Measurements from ENCODE around the gene TFDP1. TPM values are rescaled to one million over a fixed set of nuclear protein-coding genes. Genes with fewer than 3 reads are reported as not detected.

The TFDP1 gene
- polyA plus RNA-seq, 3 donors, result 30.3 to 54.0 (median 37.6) TPM

DNA sequence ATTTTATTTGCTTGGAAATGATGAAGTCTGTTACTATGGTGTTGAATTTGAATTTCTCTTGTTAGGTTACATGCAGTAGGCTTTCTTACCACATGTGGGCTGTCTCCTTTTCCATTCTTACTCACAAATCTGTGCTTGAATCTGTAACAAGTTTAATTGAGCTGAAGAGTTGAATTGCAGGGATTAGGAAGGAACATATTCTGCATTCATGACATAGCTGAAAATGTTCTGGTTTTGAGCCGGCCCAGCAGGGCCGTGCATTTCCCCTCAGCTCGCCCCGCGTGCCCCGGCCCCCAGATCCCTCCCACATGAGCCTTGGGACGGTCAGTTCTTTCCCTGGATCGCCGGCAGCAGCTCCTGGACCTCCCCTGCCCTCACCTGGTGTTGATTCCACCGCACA lies 28.1 kb downstream of the TFDP1 start:
- peaks cover 93% of the 10 kb centered on the region for H3K79me2 ChIP-seq (ENCODE audit: insufficient read depth, low read length)
- H3K36me3 ChIP-seq (replicated peaks in 1 of 2; ENCODE audit: control insufficient read depth in 1 of 2, insufficient read depth in 2 of 2, low read length in 2 of 2), result peaks cover 22 to 33% of the 10 kb centered on the region in 2 donors
- intact Hi-C loops (cut with micrococcal nuclease), result no loop called here

DNA sequence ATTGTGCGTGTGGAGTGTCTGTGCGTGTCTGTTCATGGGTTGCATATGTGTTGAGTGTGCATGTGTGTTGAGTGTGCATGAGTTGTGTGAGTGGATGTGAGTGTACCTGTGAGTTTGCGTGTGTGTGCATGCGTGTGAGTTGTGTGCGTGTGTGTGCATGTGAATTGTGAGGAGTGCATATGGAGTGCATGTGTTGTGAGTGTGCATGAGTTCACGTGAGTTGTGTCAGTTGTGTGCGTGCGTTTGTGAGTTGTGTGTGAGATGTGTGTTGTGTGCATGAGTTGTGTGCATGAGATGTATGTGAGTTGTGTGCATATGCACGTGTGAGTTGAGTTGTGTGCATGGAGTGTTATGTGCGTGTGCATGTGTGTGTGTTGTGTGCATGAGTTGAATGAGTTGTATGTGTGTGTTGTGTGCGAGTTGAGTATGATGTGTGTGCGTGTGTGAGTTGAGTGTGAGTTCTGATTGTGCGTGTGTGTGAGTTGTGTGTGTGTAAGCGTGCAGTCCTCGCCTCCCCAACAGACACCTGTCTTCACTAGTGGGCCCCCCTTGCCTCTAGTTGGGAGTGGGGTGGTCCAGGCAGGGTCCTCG lies 29.3 kb downstream of the TFDP1 start:
- H4K20me1 ChIP-seq (ENCODE audit: insufficient read depth, low read length), result no peaks in the 10 kb centered on the region
- no peak overlapping the region for H3K9ac ChIP-seq (ENCODE audit: insufficient read depth, low read length, poor library complexity, severe bottlenecking)
- H3K4me1 ChIP-seq (ENCODE audit: control insufficient read depth in 1 of 2, insufficient read depth in 2 of 2, low read length in 2 of 2), result peaks cover 35 to 39% of the 10 kb centered on the region in 2 donors
- H3K9me3 ChIP-seq (replicated peaks in 1 of 2; ENCODE audit: control insufficient read depth in 1 of 2, insufficient read depth in 1 of 2, low read length in 2 of 2), result no peaks in the 10 kb centered on the region
- peaks cover 20 to 33% of the 10 kb centered on the region in 2 donors for H3K36me3 ChIP-seq (replicated peaks in 1 of 2; ENCODE audit: control insufficient read depth in 1 of 2, insufficient read depth in 2 of 2, low read length in 2 of 2)
- TF ChIP-seq, protein P1, sequence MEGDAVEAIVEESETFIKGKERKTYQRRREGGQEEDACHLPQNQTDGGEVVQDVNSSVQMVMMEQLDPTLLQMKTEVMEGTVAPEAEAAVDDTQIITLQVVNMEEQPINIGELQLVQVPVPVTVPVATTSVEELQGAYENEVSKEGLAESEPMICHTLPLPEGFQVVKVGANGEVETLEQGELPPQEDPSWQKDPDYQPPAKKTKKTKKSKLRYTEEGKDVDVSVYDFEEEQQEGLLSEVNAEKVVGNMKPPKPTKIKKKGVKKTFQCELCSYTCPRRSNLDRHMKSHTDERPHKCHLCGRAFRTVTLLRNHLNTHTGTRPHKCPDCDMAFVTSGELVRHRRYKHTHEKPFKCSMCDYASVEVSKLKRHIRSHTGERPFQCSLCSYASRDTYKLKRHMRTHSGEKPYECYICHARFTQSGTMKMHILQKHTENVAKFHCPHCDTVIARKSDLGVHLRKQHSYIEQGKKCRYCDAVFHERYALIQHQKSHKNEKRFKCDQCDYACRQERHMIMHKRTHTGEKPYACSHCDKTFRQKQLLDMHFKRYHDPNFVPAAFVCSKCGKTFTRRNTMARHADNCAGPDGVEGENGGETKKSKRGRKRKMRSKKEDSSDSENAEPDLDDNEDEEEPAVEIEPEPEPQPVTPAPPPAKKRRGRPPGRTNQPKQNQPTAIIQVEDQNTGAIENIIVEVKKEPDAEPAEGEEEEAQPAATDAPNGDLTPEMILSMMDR (IDR thresholded peaks at IDR 0.05), result no peak
- Mint-ChIP-seq H3K4me1 (peaks cover 29% of the 10 kb centered on the region), H3K4me3 (no peak overlapping the region), H3K27me3 (ENCODE audit: low read depth in 3 of 3) (no peaks in the 10 kb centered on the region), H3K36me3 (peaks cover 14 to 33% of the 10 kb centered on the region in 2 donors), H3K27ac (no peak overlapping the region), H3K9me3 (peaks cover 0 to 4% (median 0%) of the 10 kb centered on the region in 7 donors)
- H3K79me2 ChIP-seq (ENCODE audit: insufficient read depth, low read length), result peaks cover 93% of the 10 kb centered on the region
- no peak overlapping the region for H3K4me3 ChIP-seq (replicated peaks in 1 of 3; ENCODE audit: low read depth in 2 of 3, low read length in 3 of 3)
- H3K4me2 ChIP-seq (replicated peaks; ENCODE audit: extremely low read depth, low read length, poor library complexity, severe bottlenecking), result no peak overlapping the region
- H3K27ac ChIP-seq (ENCODE audit: low read depth in 1 of 2, low read length in 2 of 2), result peak overlapping the region in 1 of 2 donors; percentile 90
- 99% methylated on average over 10 of the region's 16 CpGs for WGBS (ENCODE audit: insufficient coverage)
- no peak overlapping the region for H2AFZ ChIP-seq (ENCODE audit: insufficient read depth, low read depth, low read length, poor library complexity, severe bottlenecking)
- no peaks in the 10 kb centered on the region for H3K27me3 ChIP-seq (ENCODE audit: control insufficient read depth in 2 of 2, insufficient read depth in 2 of 2, low read length in 2 of 2)
- intact Hi-C loops (cut with micrococcal nuclease), result no loop called here
- DNase-seq, result no peak

More for the DNA sequence above, 28.1 kb downstream of the TFDP1 start:
- Histone ChIP-seq H4K20me1 (ENCODE audit: insufficient read depth, low read length) (no peaks in the 10 kb centered on the region), H2AFZ (ENCODE audit: insufficient read depth, low read depth, low read length, poor library complexity, severe bottlenecking) (no peak overlapping the region), H3K27me3 (ENCODE audit: control insufficient read depth in 2 of 2, insufficient read depth in 2 of 2, low read length in 2 of 2) (no peaks in the 10 kb centered on the region), H3K9ac (ENCODE audit: insufficient read depth, low read length, poor library complexity, severe bottlenecking) (no peak overlapping the region), H3K4me3 (replicated peaks in 1 of 3; ENCODE audit: low read depth in 2 of 3, low read length in 3 of 3) (no peak overlapping the region), H3K27ac (ENCODE audit: low read depth in 1 of 2, low read length in 2 of 2) (peak overlapping the region in 1 of 2 donors; percentile 0), H3K4me2 (replicated peaks; ENCODE audit: extremely low read depth, low read length, poor library complexity, severe bottlenecking) (no peak overlapping the region), H3K9me3 (replicated peaks in 1 of 2; ENCODE audit: control insufficient read depth in 1 of 2, insufficient read depth in 1 of 2, low read length in 2 of 2) (no peaks in the 10 kb centered on the region), H3K4me1 (ENCODE audit: control insufficient read depth in 1 of 2, insufficient read depth in 2 of 2, low read length in 2 of 2) (peaks cover 45 to 48% of the 10 kb centered on the region in 2 donors)
- Mint-ChIP-seq H3K27ac (peak overlapping the region in 1 of 7 donors; percentile 73), H3K9me3 (peaks cover 0 to 2% (median 0%) of the 10 kb centered on the region in 7 donors), H3K36me3 (peaks cover 13 to 34% of the 10 kb centered on the region in 2 donors), H3K4me1 (peaks cover 42% of the 10 kb centered on the region), H3K4me3 (no peak overlapping the region), H3K27me3 (ENCODE audit: low read depth in 3 of 3) (no peaks in the 10 kb centered on the region)
- no CpG with 5 or more reads among the region's 10 CpGs for WGBS (ENCODE audit: insufficient coverage)
- TF ChIP-seq, protein P1 (IDR thresholded peaks at IDR 0.05), result no peak
- DNase-seq, result no peak

Data from CD14-positive monocyte (primary cell).